ENCODE measurements around the gene DEFB119.
"Not testable (repeated sequence)": the region's sequence is repeated elsewhere in the genome, so short reads cannot be mapped to it uniquely, and the experiment has no call there.

The DEFB119 gene, protein sequence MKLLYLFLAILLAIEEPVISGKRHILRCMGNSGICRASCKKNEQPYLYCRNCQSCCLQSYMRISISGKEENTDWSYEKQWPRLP

GRCh38 chr20:31390490-31390889, at the start of gene DEFB119:
Gene DEFB119 (minus strand): TSS chr20:31390590. CDS start chr20:31390483, 107 bp downstream.
- DNase-seq = no peak

DNA sequence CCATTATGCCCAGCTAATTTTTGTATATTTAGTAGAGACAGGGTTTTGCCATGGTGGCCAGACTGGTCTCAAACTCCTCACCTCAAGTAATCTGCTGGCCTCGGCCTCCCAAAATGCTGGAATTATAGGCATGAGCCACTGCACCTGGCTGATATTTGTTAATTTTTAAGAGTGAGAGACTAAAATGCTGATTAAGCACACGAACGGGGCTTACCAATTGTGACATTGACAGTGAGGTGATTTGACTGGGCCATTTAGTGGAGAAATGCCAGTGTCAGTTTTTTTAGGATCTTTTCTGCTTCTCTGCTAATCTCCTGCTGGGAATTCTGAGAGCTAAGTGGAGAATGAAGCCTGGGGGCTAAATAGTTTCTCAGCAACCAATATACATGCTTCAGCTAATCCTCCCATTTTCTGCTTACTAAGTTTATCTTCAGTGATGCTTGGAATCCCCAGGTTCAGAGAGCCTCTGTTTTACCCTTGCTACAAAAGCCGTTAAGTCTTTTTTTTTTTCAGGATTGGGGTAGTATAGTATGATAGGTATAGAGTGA, 40.3 kb upstream of the DEFB119 start:
- DNase-seq = no peak

DNA sequence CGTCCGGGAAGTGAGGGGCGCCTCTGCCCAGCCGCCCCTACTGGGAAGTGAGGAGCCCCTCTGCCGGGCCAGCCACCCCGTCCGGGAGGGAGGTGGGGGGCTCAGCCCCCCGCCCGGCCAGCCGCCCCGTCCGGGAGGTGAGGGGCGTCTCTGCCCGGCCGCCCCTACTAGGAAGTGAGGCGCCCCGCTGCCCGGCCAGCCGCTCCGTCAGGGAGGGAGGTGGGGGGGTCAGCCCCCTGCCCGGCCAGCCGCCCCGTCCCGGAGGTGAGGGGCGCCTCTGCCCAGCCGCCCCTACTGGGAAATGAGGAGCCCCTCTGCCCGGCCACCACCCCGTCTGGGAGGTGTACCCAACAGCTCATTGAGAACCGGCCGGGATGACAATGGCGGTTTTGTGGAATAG, 37.2 kb upstream of the DEFB119 start:
- not testable (repeated sequence) for DNase-seq

GRCh38 chr20:31426891-31427551, 36.6 kb upstream of the DEFB119 start:
- not testable (repeated sequence) for DNase-seq

GRCh38 chr20:31425797-31426196, 35.4 kb upstream of the DEFB119 start:
- no peak for DNase-seq

GRCh38 chr20:31418307-31418706, 27.9 kb upstream of the DEFB119 start:
- no peak for DNase-seq

- no peak for DNase-seq
Measured at GRCh38 chr20:31415653-31416052, 25.3 kb upstream of the DEFB119 start.

DNA sequence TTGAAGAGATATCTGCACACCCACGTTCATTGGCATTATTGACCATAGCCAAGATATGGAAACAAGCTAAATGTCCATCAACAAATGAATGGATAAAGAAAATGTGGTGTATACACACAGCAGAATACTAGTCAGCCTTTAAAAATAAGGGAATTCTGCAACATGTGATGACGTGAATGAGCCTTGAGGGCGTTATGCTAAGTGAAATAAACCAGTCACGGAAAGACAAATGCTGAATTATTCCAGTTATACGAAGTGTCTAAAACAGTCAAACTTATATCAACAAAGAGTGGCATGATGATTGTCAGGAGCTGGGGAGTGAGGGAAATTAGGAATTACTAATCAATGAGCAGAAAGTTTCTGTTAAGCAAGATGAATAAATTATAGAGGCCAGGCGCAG, 24.0 kb upstream of the DEFB119 start:
- no peak for DNase-seq

DNA sequence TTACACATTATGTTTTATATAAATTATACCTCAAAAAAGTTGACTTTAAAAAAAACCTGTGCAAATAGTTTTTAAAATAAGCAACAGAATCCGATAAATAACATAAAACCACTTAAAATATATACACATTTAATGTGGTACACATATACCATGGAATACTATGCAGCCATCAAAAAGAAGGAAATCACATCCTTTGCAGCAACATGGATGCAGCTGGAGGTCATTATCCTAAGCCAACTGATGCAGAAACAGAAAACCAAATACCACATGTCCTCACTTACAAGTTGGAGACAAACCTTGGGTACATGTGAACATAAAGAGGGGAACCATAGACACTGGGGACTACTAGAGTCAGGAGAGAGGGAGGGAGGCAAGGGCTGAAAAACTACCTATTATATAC, 19.6 kb upstream of the DEFB119 start:
- DNase-seq = no peak

- no peak for DNase-seq
Measured at GRCh38 chr20:31406115-31406514, 15.7 kb upstream of the DEFB119 start, which contains the start of gene DEFB121. Gene DEFB121 (minus strand): TSS chr20:31406215. CDS start chr20:31406152, 63 bp downstream.

- DNase-seq = no peak
Measured at GRCh38 chr20:31403886-31404285, 13.5 kb upstream of the DEFB119 start.

DNA sequence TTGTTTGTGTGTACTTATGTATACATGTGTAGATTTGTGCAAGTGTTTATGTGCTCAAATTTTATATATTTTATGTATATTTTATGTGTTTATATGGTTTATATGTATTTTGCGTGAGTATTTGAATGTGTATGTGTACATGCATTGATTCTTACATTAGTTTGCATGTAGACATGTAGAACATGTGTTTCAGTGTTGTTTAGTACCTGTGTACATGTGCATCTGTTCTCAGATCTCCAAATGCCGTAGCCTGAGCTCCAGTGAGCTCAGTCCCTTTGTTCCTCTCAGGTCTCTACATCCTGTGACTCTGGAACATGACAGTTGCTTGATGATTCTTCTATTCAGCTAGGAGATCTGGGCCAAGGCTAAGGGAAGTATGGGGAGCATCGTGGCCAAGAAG, 4.5 kb upstream of the DEFB119 start:
- no peak for DNase-seq

- DNase-seq = no peak
Measured at GRCh38 chr20:31392836-31393235, 2.4 kb upstream of the DEFB119 start.

DNA sequence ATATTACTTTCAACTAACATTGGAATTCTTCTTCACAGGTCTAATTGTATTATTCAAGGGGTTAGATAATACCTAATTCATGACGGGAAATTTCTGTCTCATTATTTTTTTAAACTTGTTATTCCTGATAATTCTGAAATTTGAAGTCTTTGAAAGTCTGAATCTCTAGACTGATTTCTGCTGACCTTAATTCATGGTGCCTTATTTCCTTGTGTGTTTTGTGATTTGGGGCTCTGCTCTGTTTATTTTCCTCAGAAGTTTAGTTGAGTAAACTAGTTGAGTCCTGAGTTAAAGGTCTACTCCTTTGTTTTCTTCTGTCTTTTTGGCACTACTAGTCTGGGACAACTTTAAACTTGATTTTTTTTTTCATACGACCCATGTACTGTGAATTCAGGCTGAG, 16.0 kb downstream of the DEFB119 start:
- DNase-seq = no peak

DNA sequence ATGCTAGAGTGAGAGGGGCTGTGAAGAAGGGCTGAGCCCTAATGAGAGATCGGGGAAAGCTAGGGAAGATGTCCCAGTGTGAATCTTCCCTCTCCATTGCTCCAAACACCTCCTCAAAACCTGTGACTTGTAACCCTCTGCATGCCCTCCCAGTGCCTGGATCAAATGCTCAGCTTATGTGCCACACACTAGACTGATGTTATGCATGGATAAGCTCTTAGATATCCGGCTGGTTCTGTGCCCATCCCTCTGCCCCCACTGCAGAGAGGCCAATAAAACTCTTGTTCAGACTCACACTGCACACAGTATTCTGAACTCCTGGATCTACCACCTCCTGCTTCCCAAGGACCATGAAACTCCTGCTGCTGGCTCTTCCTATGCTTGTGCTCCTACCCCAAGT, 22.1 kb downstream of the DEFB119 start, which contains the start of gene DEFB118:
DEFB118 (plus strand) TSS at position 301 of the 400 bp plus-strand sequence; CDS start at position 351, 50 bp downstream.
- DNase-seq = no peak

DNA sequence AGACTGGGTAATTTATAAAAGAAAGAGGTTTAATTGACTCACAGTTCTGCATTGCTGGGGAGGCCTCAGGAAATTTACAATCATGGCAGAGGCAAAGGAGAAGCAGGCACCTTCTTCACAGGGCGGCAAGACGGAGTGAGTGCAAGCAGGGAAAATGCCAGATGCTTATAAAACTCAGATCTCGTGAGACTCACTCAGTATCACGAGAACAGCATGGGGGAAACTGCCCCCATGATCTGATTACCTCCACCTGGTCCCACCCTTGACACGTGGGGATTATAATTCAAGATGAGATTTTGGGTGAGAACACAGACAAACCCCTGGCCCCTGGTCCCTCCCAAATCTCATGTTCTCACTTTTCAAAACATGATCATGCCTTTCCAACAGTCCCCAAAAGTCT, 26.1 kb downstream of the DEFB119 start:
- not testable (repeated sequence) for DNase-seq

GRCh38 chr20:31363295-31363694, 27.1 kb downstream of the DEFB119 start:
- no peak for DNase-seq

DNA sequence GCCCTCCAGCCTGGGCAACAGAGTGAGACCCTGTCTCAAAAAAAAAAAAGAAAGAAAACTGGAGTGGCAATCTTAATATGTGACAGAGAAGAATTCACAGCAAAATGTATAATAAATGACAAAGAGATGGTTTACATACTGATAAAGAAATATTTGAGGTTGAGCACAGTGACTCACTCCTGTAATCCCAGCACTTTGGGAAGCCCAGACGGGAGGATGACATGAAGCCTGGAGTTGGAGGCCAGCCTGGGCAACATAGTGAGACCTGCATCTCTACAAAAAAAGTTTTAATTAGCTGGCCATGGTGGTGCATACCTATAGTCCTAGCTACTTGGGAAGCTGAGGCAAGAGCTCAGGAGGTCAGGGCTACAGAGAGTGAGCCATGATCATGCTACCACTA, 34.4 kb downstream of the DEFB119 start:
- DNase-seq = no peak

- no peak for DNase-seq
Measured at GRCh38 chr20:31341470-31341869, 48.9 kb downstream of the DEFB119 start.

DNA sequence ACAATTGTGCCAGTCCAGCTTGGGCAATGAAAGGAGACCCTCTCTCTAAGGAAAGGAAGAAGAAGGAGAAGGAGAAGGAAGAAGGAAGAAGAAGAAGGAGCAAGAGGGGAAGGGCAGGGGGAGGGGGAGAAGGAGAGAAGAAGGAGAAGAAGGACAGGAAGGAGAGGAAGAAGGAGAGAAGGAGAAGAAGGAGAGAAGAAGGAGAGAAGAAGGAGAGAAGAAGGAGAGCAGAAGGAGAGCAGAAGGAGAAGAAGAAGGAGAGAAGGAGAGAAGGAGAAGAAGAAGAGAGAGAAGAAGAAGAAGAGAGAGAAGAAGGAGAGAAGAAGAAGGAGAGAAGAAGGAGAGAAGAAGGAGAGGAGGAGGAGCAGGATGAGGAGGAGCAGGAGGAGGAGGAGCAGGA, 59.5 kb downstream of the DEFB119 start:
- DNase-seq = no peak
